ENCODE measurements around the gene YAE1. TPM values are rescaled to one million over a fixed set of nuclear protein-coding genes. Genes with fewer than 3 reads are reported as not detected.

YAE1 gene
- total and polyA plus RNA-seq, 2 of the 13 experiments (the other 11 are each of a cell fraction or from before 2014, with no cell fraction given), result 18.7 to 28.3 TPM

GRCh38 chr7:39532832-39533231 is 33.4 kb upstream of the YAE1 start:
- intact Hi-C loops (cut with micrococcal nuclease; ENCODE audit: unreplicated experiment), result no loop called here
- no peaks in the 10 kb centered on the region for H3K79me2 ChIP-seq (ENCODE audit: insufficient read depth, low read length)
- H3K9me3 ChIP-seq (ENCODE audit: low read length), result no peaks in the 10 kb centered on the region
- H2AFZ ChIP-seq (ENCODE audit: low read length), result no peak overlapping the region
- peaks cover 15% of the 10 kb centered on the region; the same call in 1 of the 2 replicates for H3K4me1 ChIP-seq (ENCODE audit: insufficient read depth, low read length)
- TF ChIP-seq ZNF572 (CRISPR knock-in tag; IDR thresholded peaks at IDR 0.05) (no peak), ZNF598 (CRISPR knock-in tag; IDR thresholded peaks at IDR 0.05; ENCODE audit: borderline replicate concordance) (no peak), JDP2 (CRISPR knock-in tag; IDR thresholded peaks at IDR 0.05; ENCODE audit: borderline replicate concordance) (no peak), DDIT3 (CRISPR knock-in tag; IDR thresholded peaks at IDR 0.05) (no peak), ELK4 (CRISPR knock-in tag; IDR thresholded peaks at IDR 0.05; ENCODE audit: borderline replicate concordance) (no peak), HOMEZ (CRISPR knock-in tag; IDR thresholded peaks at IDR 0.05; ENCODE audit: low read depth) (no peak), ZNF329 (CRISPR knock-in tag; IDR thresholded peaks at IDR 0.05; ENCODE audit: low read depth) (no peak), NFE2L1 (CRISPR knock-in tag; IDR thresholded peaks at IDR 0.05; ENCODE audit: borderline replicate concordance) (no peak)
- ChIA-PET POLR2A (no interaction called here), CTCF (ENCODE audit: low intra/inter-chr PET ratio, low total read pairs) (no interaction called here)
- 24% methylated on average over 4 of the region's 4 CpGs for WGBS (ENCODE audit: low lambda C conversion rate)
- H4K20me1 ChIP-seq (ENCODE audit: insufficient read depth, low read length), result no peaks in the 10 kb centered on the region
- no peak overlapping the region for H3K4me3 ChIP-seq (replicated peaks in 1 of 3; ENCODE audit: insufficient read depth in 1 of 3, low read depth in 2 of 3, low read length in 3 of 3)
- DNase-seq (ENCODE audit: low spot score), result no peak
- no TSS peak for BruUV-seq (replicated peaks)
- H3K27me3 ChIP-seq (ENCODE audit: control insufficient read depth in 1 of 2, insufficient read depth in 2 of 2, low read length in 2 of 2), result peaks cover 0 to 10% of the 10 kb centered on the region in 2 experiments; a peak in 1 of 5 replicates
- no peaks in the 10 kb centered on the region for H3K36me3 ChIP-seq (replicated peaks in 1 of 2; ENCODE audit: control insufficient read depth in 1 of 2, insufficient read depth in 2 of 2, low read length in 2 of 2)
- H3K4me2 ChIP-seq (ENCODE audit: low read depth, low read length), result no peak overlapping the region
- in situ Hi-C loops (cut with HindIII; ENCODE audit: extremely low pct_ligation_motif_present, low pct_unique_long_range_greater_than_20kb), result no loop called here
- H3K27ac ChIP-seq (ENCODE audit: extremely low read length, insufficient read depth, low read length), result no peak overlapping the region
- FAIRE-seq, result no peak
- ATAC-seq, result no peak
- H3K9ac ChIP-seq (ENCODE audit: insufficient read depth, low read depth, low read length), result no peak overlapping the region

Data from HepG2 (cell line).